ENCODE measurements around the gene PTPN14.
A peak's percentile ranks its signal among the peaks of the same experiment; 100 is the strongest.

GRCh38 chr1:214446772-214447556, 104.4 kb downstream of the PTPN14 start:
- no peak for TF ChIP-seq CTCF (conservative IDR thresholded peaks at IDR 0.05; ENCODE audit: low read depth, low read length)
- TF ChIP-seq MAFK (IDR thresholded peaks at IDR 0.05; ENCODE audit: low read depth, low read length) = no peak
- TF ChIP-seq USF2 (IDR thresholded peaks at IDR 0.05; ENCODE audit: low read depth, low read length) = no peak
- TF ChIP-seq POLR2A (IDR thresholded peaks at IDR 0.05; ENCODE audit: low read depth, low read length) = peak; percentile 30
- TF ChIP-seq RCOR1 (IDR thresholded peaks at IDR 0.05; ENCODE audit: insufficient replicate concordance, low read length) = no peak
- no peak; the same call in 1 of the 2 replicates for TF ChIP-seq MAZ (IDR thresholded peaks at IDR 0.05; ENCODE audit: borderline replicate concordance, low read depth, low read length)
- TF ChIP-seq, protein P1, sequence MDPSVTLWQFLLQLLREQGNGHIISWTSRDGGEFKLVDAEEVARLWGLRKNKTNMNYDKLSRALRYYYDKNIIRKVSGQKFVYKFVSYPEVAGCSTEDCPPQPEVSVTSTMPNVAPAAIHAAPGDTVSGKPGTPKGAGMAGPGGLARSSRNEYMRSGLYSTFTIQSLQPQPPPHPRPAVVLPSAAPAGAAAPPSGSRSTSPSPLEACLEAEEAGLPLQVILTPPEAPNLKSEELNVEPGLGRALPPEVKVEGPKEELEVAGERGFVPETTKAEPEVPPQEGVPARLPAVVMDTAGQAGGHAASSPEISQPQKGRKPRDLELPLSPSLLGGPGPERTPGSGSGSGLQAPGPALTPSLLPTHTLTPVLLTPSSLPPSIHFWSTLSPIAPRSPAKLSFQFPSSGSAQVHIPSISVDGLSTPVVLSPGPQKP (IDR thresholded peaks at IDR 0.05; ENCODE audit: borderline replicate concordance, low read depth, low read length) = no peak

Measured in IMR-90 (cell line).